ENCODE measurements around the gene TBX19.

DNA sequence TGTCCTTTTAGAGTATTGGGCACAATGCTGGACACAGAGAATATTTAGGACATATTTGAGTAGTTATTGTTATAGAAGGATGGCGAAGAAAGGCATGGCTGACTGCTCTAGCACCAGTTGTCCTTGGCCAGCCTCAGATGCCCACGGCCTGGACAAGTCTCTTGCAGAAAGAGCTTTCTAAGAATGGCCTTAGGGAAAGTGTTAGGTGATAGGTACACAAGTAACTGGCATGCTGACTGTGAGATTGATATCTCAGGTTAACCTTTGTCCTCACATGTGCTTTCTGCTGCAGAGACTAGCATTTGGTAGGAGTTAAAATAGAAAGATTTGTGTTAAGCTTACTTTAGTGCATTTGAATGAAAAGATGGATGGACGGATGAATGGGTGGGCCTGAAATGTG lies 44.7 kb upstream of the TBX19 start:
- TF ChIP-seq, protein P1, sequence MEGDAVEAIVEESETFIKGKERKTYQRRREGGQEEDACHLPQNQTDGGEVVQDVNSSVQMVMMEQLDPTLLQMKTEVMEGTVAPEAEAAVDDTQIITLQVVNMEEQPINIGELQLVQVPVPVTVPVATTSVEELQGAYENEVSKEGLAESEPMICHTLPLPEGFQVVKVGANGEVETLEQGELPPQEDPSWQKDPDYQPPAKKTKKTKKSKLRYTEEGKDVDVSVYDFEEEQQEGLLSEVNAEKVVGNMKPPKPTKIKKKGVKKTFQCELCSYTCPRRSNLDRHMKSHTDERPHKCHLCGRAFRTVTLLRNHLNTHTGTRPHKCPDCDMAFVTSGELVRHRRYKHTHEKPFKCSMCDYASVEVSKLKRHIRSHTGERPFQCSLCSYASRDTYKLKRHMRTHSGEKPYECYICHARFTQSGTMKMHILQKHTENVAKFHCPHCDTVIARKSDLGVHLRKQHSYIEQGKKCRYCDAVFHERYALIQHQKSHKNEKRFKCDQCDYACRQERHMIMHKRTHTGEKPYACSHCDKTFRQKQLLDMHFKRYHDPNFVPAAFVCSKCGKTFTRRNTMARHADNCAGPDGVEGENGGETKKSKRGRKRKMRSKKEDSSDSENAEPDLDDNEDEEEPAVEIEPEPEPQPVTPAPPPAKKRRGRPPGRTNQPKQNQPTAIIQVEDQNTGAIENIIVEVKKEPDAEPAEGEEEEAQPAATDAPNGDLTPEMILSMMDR (IDR thresholded peaks at IDR 0.05 in 4 of 5, conservative IDR thresholded peaks at IDR 0.05 in 1 of 5), result no peak
- TF ChIP-seq POLR2A (IDR thresholded peaks at IDR 0.05), result no peak
